Tibial nerve (tissue), 3 donors: ENCODE results near the gene NFATC2.

Source experiments
- CTCF ChIP-seq, 5 experiments: fragments of 200-600 bp in 3 of 5; fragments of 450-650 bp in 2 of 5; sonication (generic) in 3 of 5; IDR thresholded peaks; one replicate each; pipeline ENCODE4 v1.5.1; 2016 to 2019; ENCODE audit warnings: antibody characterized with exemption in 5 of 5, mild to moderate bottlenecking in 3 of 5, moderate library complexity in 2 of 5
- POLR2A ChIP-seq, 2 donors: fragments of 450-650 bp; IDR thresholded peaks; one replicate each; pipeline ENCODE4 v1.6.1; 2017; ENCODE audit warnings: antibody characterized with exemption in 2 of 2, mild to moderate bottlenecking in 2 of 2, moderate library complexity in 2 of 2

- TF ChIP-seq CTCF (IDR thresholded peaks at IDR 0.05) (no peak), POLR2A (IDR thresholded peaks at IDR 0.05) (no peak)
Observed at GRCh38 chr20:51393571-51393970, 148.9 kb downstream of the NFATC2 start.
